ENCODE results near the gene GSTA3. TPM values are rescaled to one million over a fixed set of nuclear protein-coding genes. Genes with fewer than 3 reads are reported as not detected.

Gene GSTA3
- total and polyA plus RNA-seq, 2 donors (not counting 1 experiment from before 2014, with no cell fraction given), result not detected

DNA sequence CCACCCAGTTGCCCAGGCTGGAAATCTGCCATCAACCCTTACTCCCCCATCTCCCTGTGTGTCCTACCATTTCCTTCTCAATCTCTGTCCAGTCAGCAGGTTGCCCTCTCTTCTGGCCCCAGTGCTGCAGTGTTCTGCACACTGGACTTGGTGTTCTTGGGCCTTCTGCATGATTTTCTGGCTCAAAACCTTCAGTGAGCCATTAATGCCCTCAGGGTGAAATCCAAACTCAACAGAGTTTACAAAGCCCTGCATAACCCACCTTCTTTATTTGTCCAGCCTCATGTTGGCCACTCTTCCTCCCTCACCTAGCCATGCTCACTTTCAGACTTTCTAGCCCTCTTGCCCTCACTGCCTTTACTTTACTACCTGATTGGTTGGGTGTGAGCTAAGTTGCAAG, 5.0 kb upstream of the GSTA3 start:
- H3K36me3 ChIP-seq (ENCODE audit: control insufficient read depth, insufficient read depth, low read length), result no peaks in the 10 kb centered on the region
- H3K4me3 ChIP-seq (replicated peaks in 1 of 4; ENCODE audit: control extremely low read depth in 1 of 4, insufficient read depth in 1 of 4, low read depth in 3 of 4, low read length in 4 of 4), result no peak overlapping the region
- H3K27ac ChIP-seq (ENCODE audit: insufficient read depth, low read length), result no peak overlapping the region
- no peak overlapping the region for H2AFZ ChIP-seq (ENCODE audit: low read length)
- DNase-seq (ENCODE audit: low read depth in 2 of 2), result no peak
- no peaks in the 10 kb centered on the region for H4K20me1 ChIP-seq (ENCODE audit: control insufficient read depth, extremely low read depth, insufficient read depth, low read length)
- H3K4me1 ChIP-seq (ENCODE audit: control insufficient read depth, extremely low read depth, insufficient read depth, low read length), result peaks cover 2% of the 10 kb centered on the region
- H3K9ac ChIP-seq (ENCODE audit: insufficient read depth, low read length), result no peak overlapping the region
- TF ChIP-seq, protein P1, sequence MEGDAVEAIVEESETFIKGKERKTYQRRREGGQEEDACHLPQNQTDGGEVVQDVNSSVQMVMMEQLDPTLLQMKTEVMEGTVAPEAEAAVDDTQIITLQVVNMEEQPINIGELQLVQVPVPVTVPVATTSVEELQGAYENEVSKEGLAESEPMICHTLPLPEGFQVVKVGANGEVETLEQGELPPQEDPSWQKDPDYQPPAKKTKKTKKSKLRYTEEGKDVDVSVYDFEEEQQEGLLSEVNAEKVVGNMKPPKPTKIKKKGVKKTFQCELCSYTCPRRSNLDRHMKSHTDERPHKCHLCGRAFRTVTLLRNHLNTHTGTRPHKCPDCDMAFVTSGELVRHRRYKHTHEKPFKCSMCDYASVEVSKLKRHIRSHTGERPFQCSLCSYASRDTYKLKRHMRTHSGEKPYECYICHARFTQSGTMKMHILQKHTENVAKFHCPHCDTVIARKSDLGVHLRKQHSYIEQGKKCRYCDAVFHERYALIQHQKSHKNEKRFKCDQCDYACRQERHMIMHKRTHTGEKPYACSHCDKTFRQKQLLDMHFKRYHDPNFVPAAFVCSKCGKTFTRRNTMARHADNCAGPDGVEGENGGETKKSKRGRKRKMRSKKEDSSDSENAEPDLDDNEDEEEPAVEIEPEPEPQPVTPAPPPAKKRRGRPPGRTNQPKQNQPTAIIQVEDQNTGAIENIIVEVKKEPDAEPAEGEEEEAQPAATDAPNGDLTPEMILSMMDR (conservative IDR thresholded peaks at IDR 0.05 in 1 of 2, IDR thresholded peaks at IDR 0.05 in 1 of 2; ENCODE audit: low read depth in 1 of 2, low read length in 2 of 2), result no peak
- TF ChIP-seq EZH2 (IDR thresholded peaks at IDR 0.05; ENCODE audit: low read length, missing control alignments), result no peak
- no peak overlapping the region for H3K4me2 ChIP-seq (ENCODE audit: extremely low read depth, insufficient read depth, low read length)
- no peaks in the 10 kb centered on the region for H3K27me3 ChIP-seq (ENCODE audit: control insufficient read depth, insufficient read depth, low read length)
- no peaks in the 10 kb centered on the region for H3K9me3 ChIP-seq (ENCODE audit: control insufficient read depth, insufficient read depth, low read depth, low read length)
- no peaks in the 10 kb centered on the region for H3K79me2 ChIP-seq (ENCODE audit: control insufficient read depth, insufficient read depth, low read length)

- H3K9me3 ChIP-seq (ENCODE audit: control insufficient read depth, insufficient read depth, low read depth, low read length), result no peaks in the 10 kb centered on the region
- no peak overlapping the region for H3K27ac ChIP-seq (ENCODE audit: insufficient read depth, low read length)
- H3K79me2 ChIP-seq (ENCODE audit: control insufficient read depth, insufficient read depth, low read length), result no peaks in the 10 kb centered on the region
- no peak overlapping the region for H2AFZ ChIP-seq (ENCODE audit: low read length)
- H3K27me3 ChIP-seq (ENCODE audit: control insufficient read depth, insufficient read depth, low read length), result no peaks in the 10 kb centered on the region
- no peak overlapping the region for H3K4me3 ChIP-seq (replicated peaks in 1 of 4; ENCODE audit: control extremely low read depth in 1 of 4, insufficient read depth in 1 of 4, low read depth in 3 of 4, low read length in 4 of 4)
- peak in 1 of 2 donors; percentile 40 for DNase-seq (ENCODE audit: low read depth in 2 of 2)
- no peak overlapping the region for H3K4me2 ChIP-seq (ENCODE audit: extremely low read depth, insufficient read depth, low read length)
- H4K20me1 ChIP-seq (ENCODE audit: control insufficient read depth, extremely low read depth, insufficient read depth, low read length), result no peaks in the 10 kb centered on the region
- no peak overlapping the region for H3K9ac ChIP-seq (ENCODE audit: insufficient read depth, low read length)
- no peaks in the 10 kb centered on the region for H3K4me1 ChIP-seq (ENCODE audit: control insufficient read depth, extremely low read depth, insufficient read depth, low read length)
- no peak for TF ChIP-seq EZH2 (IDR thresholded peaks at IDR 0.05; ENCODE audit: low read length, missing control alignments)
- TF ChIP-seq, protein P1 (conservative IDR thresholded peaks at IDR 0.05 in 1 of 2, IDR thresholded peaks at IDR 0.05 in 1 of 2; ENCODE audit: low read depth in 1 of 2, low read length in 2 of 2), result no peak
- no peaks in the 10 kb centered on the region for H3K36me3 ChIP-seq (ENCODE audit: control insufficient read depth, insufficient read depth, low read length)
These were observed 593 bp upstream of the GSTA3 start for GRCh38 chr6:52910091-52910490.

GRCh38 chr6:52909131-52909530, 367 bp downstream of the GSTA3 start:
- no peak for DNase-seq (ENCODE audit: low read depth in 2 of 2)
- TF ChIP-seq EZH2 (IDR thresholded peaks at IDR 0.05; ENCODE audit: low read length, missing control alignments), result no peak
- TF ChIP-seq, protein P1 (conservative IDR thresholded peaks at IDR 0.05 in 1 of 2, IDR thresholded peaks at IDR 0.05 in 1 of 2; ENCODE audit: low read depth in 1 of 2, low read length in 2 of 2), result no peak
- Histone ChIP-seq H3K4me2 (ENCODE audit: extremely low read depth, insufficient read depth, low read length) (no peak overlapping the region), H4K20me1 (ENCODE audit: control insufficient read depth, extremely low read depth, insufficient read depth, low read length) (no peaks in the 10 kb centered on the region), H3K27ac (ENCODE audit: insufficient read depth, low read length) (no peak overlapping the region), H3K9ac (ENCODE audit: insufficient read depth, low read length) (no peak overlapping the region), H3K4me3 (replicated peaks in 1 of 4; ENCODE audit: control extremely low read depth in 1 of 4, insufficient read depth in 1 of 4, low read depth in 3 of 4, low read length in 4 of 4) (no peak overlapping the region), H3K36me3 (ENCODE audit: control insufficient read depth, insufficient read depth, low read length) (no peaks in the 10 kb centered on the region), H3K9me3 (ENCODE audit: control insufficient read depth, insufficient read depth, low read depth, low read length) (no peaks in the 10 kb centered on the region), H3K4me1 (ENCODE audit: control insufficient read depth, extremely low read depth, insufficient read depth, low read length) (no peaks in the 10 kb centered on the region), H3K27me3 (ENCODE audit: control insufficient read depth, insufficient read depth, low read length) (no peaks in the 10 kb centered on the region), H2AFZ (ENCODE audit: low read length) (no peak overlapping the region), H3K79me2 (ENCODE audit: control insufficient read depth, insufficient read depth, low read length) (no peaks in the 10 kb centered on the region)
